Ovary (tissue), 9 donors: ENCODE data around the gene COL27A1. TPM values are rescaled to one million over a fixed set of nuclear protein-coding genes. Genes with fewer than 3 reads are reported as not detected.

Experiments
- DNase-seq, 5 donors: peaks; one replicate each; pipeline ENCODE4 v3.0.0-alpha.2; 2019 to 2020
- H3K27ac ChIP-seq, 2 donors: fragments of 200-600 bp; one replicate each; pipeline versions ENCODE4 v1.5.1 to v1.8.0; 2019 to 2022
- H3K27me3 ChIP-seq: fragments of 200-600 bp; one replicate; pipeline ENCODE4 v1.8.0; 2022
- H3K36me3 ChIP-seq: fragments of 200-600 bp; sonication (generic); one replicate; pipeline ENCODE4 v1.5.1; 2019
- H3K4me1 ChIP-seq: one replicate; pipeline ENCODE4 v1.8.1; 2013; ENCODE audit warnings: mild to moderate bottlenecking, moderate library complexity; ENCODE audit not compliant: insufficient read depth
- H3K4me3 ChIP-seq: fragments of 200-600 bp; sonication (generic); one replicate; pipeline ENCODE4 v1.5.1; 2017
- H3K9me3 ChIP-seq, 2 donors: fragments of 200-600 bp in 1 of 2; sonication (generic) in 1 of 2; one replicate each; pipeline versions ENCODE4 v1.5.1 to v1.8.1; 2013 to 2019; ENCODE audit warnings: mild to moderate bottlenecking in 1 of 2, moderate library complexity in 1 of 2
- EP300 ChIP-seq: sonication (generic); formaldehyde crosslinking; IDR thresholded peaks from one replicate; pipeline ENCODE4 v1.6.1; 2017; ENCODE audit warnings: antibody characterized with exemption
- POLR2A ChIP-seq: fragments of 450-650 bp; IDR thresholded peaks from one replicate; pipeline ENCODE4 v1.6.1; 2017; ENCODE audit warnings: antibody characterized with exemption, mild to moderate bottlenecking, moderate library complexity
- WGBS, 3 donors: extraction: QIAGEN DNeasy Blood & Tissue Kit in 1 of 3; methylation state at CpG; one replicate each; pipeline versions ENCODE4 v1.1.5 to v1.1.7; 2013 to 2017; 5-methylcytosine and 5-hydroxymethylcytosine counted together
- intact Hi-C, 4 donors: fragments of 100-400 bp; cut with DNase I; formaldehyde crosslinking; loops; one replicate each; pipeline versions ENCODE4 v1.11.0 to v1.15.1; 2022 to 2023
- polyA plus RNA-seq, 2 donors: library from polyadenylated mRNA; stranded (reverse); fragments of 200-250 nt in 1 of 2; fragments of 350-450 nt in 1 of 2; fragmentation: Illumina TruSeq in 1 of 2; extraction: RNeasy Lipid Tissue Mini Kit (QIAGEN cat#74804) in 1 of 2; gene quantifications; one replicate each; pipeline ENCODE4 v1.2.3, GENCODE V29; 2013 to 2014
- total RNA-seq, 7 donors: library from RNA; depleted of rRNA in 2 of 7; stranded (reverse); fragments of >200 nt in 2 of 7; fragmentation: NEBNext Ultra II Directional in 3 of 7; extraction: Animal tissue kit (Norgen Biotek cat#: 25700) in 3 of 7; gene quantifications; one replicate each; pipeline versions ENCODE4 v1.1.0 to v1.2.4, GENCODE V29; 2016 to 2023
- TF ChIP-seq, protein P1 (sequence below), 3 donors: fragments of 450-650 bp in 2 of 3; fragments of 200-600 bp in 1 of 3; IDR thresholded peaks; one replicate each; pipeline versions ENCODE4 v1.5.1 to v1.8.0; 2016 to 2022; ENCODE audit warnings: antibody characterized with exemption in 3 of 3, mild to moderate bottlenecking in 1 of 3
- donor health status: DM: no; HTN: no; CAD: no; lungs with moderate emphysema.
- donor health status: DM: no; HTN: no; CAD: no.
- donor health status: Bipolar disorder and iron deficiency.
- donor health status: DM: yes; HTN: yes; CAD: no.
- donor health status: DM: no; HTN: no; CAD: no.
- donor health status: DM: yes; HTN: yes; CAD: no.

The COL27A1 gene
- total and polyA plus RNA-seq, 9 donors = 5.2 to 91.2 (median 16.8) TPM

DNA sequence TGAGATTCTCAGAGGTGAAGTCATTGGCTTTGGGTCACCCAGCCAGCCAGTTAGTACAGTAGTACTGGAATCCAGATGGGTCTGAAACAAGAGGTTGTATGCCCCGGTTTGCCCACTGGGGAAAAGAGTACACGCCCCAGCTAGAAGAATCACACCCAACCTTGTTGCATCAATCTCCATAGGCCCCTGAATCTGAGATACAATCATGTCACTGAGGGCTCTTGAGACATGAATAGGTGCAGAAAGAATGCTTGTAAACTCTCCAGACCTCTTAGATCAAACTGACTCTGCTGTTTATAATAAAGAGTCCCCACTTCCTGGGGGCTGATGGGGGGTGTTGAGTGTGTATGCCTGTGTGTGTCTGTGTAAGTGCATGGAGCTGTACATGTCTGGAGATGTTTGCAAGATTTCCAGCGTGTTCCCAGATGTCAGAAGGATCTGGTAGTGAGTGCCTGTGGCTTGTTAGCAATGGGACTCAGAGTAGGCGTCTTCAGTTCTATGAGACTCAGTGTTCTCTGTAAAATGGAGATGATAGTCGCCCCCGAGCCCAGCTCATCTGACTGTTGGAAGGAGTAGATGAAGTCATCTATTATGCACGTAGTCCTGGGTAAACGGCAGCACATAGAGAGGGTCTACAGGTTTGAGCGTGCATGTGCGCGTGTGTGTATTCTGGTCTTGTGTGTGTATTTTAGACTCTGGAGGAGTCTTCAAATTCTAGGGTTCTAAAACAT lies 48.2 kb downstream of the COL27A1 start:
- H3K27ac ChIP-seq = no peak overlapping the region
- WGBS, 3 donors = 92 to 95% (median 94%) methylated on average over 11 of the region's 11 CpGs
- intact Hi-C loops = no loop called here
- no peak for DNase-seq
- no peaks in the 10 kb centered on the region for H3K27me3 ChIP-seq
- TF ChIP-seq, protein P1, sequence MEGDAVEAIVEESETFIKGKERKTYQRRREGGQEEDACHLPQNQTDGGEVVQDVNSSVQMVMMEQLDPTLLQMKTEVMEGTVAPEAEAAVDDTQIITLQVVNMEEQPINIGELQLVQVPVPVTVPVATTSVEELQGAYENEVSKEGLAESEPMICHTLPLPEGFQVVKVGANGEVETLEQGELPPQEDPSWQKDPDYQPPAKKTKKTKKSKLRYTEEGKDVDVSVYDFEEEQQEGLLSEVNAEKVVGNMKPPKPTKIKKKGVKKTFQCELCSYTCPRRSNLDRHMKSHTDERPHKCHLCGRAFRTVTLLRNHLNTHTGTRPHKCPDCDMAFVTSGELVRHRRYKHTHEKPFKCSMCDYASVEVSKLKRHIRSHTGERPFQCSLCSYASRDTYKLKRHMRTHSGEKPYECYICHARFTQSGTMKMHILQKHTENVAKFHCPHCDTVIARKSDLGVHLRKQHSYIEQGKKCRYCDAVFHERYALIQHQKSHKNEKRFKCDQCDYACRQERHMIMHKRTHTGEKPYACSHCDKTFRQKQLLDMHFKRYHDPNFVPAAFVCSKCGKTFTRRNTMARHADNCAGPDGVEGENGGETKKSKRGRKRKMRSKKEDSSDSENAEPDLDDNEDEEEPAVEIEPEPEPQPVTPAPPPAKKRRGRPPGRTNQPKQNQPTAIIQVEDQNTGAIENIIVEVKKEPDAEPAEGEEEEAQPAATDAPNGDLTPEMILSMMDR (IDR thresholded peaks at IDR 0.05) = no peak
- TF ChIP-seq POLR2A (no peak), EP300 (no peak)
- no peak overlapping the region for H3K4me3 ChIP-seq
- H3K36me3 ChIP-seq = no peaks in the 10 kb centered on the region
- no peaks in the 10 kb centered on the region for H3K9me3 ChIP-seq
- peaks cover 5% of the 10 kb centered on the region for H3K4me1 ChIP-seq

DNA sequence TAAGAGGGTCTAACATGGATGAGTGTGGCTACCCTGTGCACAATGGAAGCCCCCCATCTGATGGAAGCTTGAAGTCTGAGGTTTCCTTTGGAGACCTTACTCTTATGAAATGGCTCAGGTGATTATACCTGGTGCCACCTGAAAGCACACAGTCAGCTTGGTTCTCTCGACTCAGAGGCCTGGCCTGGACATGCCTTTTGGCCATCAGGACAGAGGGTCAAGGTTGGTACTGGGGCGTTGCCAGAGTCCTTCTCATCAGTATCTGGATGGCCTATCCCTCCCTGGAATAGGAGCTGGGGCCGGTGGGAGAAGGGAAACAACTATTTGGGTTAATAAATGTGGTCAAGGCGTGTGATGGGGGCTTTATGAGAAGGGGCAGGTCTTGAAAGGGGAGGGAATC lies 48.9 kb downstream of the COL27A1 start:
- no peak for DNase-seq
- H3K27me3 ChIP-seq = no peaks in the 10 kb centered on the region
- H3K9me3 ChIP-seq = no peaks in the 10 kb centered on the region
- intact Hi-C loops = no loop called here
- WGBS, 3 donors = 77 to 89% (median 83%) methylated on average over 4 of the region's 4 CpGs
- H3K4me1 ChIP-seq = peaks cover 5% of the 10 kb centered on the region
- TF ChIP-seq, protein P1 (IDR thresholded peaks at IDR 0.05) = no peak
- TF ChIP-seq EP300 = no peak
- no peak for TF ChIP-seq POLR2A
- no peak overlapping the region for H3K27ac ChIP-seq
- no peak overlapping the region for H3K4me3 ChIP-seq
- no peaks in the 10 kb centered on the region for H3K36me3 ChIP-seq

DNA sequence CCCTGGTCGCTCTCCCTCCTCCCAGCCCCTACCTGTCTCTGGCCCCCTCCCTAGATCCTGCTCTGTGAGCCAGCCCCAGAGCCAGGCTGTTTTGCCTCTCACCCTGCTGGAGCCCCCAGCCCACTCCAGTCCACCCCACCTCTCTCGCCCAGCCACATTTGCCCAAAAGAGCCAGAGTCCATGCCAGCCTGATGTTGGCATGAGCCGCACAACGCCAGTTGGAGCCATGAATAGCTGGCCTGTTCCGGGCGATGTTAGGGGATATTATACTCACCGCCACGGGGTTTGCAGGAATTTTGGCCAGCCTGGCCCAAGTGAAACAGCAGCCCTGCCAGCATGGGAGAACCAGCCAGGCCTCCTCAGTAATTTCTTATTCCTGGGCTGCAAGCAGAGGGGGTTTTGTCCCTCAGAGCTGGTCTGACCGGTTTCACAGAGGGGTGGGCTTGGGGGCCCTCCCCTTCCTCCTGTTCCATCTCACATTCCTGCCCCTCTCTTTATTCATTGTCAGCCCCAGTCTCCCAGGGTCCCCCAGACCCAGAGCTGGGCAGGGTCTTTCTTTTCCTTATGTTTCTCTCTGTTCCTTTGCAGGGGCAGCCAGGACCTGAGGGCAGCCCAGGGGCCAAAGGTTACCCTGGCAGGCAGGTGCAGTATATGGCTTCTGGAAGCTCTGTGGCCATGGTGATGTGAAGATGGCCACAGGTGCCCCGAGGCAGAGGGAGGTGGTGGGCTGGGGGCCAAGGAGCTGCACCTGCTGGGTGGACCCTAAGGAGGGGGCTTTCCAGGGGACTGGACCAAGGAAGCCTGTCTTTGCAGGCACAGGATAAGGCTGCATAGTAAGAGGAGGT lies 50.1 kb downstream of the COL27A1 start:
- no peak for DNase-seq
- intact Hi-C loops = no loop called here
- Histone ChIP-seq H3K4me1 (peaks cover 5% of the 10 kb centered on the region), H3K9me3 (no peaks in the 10 kb centered on the region), H3K27me3 (no peaks in the 10 kb centered on the region), H3K4me3 (no peak overlapping the region), H3K27ac (no peak overlapping the region), H3K36me3 (no peaks in the 10 kb centered on the region)
- WGBS, 3 donors = 79 to 90% (median 85%) methylated on average over 10 of the region's 10 CpGs
- TF ChIP-seq, protein P1 (IDR thresholded peaks at IDR 0.05) = no peak
- no peak for TF ChIP-seq POLR2A
- no peak for TF ChIP-seq EP300

DNA sequence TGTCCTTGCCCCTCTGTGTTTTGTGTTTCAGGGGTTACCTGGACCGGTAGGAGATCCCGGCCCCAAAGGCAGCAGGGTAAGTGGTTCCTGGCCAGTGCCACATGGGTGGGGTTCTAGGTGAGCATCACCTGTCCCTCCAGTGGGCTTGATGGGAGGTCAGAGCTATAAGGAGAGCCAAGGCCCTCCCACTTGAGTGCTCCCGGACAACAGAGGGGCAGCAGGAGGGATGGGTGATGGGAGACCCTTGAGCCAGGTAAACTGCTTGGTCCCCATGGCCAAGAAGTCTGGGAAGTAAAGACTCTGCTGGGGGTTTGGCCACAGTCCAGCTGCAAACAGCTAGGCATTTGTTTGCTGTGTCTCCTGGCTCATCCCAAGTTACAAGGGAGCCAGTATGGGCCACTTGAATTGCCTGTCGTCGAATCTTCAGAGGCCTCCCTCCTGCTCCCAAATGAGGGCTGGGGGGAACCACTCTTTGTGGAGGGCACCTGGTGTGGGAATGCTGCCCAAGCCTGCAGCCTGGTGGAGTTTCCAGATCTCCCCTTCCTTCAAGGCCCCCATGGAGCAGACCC lies 51.0 kb downstream of the COL27A1 start:
- no peak for TF ChIP-seq EP300
- TF ChIP-seq, protein P1 (IDR thresholded peaks at IDR 0.05) = no peak
- TF ChIP-seq POLR2A = no peak
- no peak overlapping the region for H3K4me3 ChIP-seq
- peaks cover 4% of the 10 kb centered on the region for H3K4me1 ChIP-seq
- 75 to 89% (median 83%) methylated on average over 5 of the region's 5 CpGs for WGBS, 3 donors
- DNase-seq = no peak
- no peaks in the 10 kb centered on the region for H3K27me3 ChIP-seq
- intact Hi-C loops = no loop called here
- H3K9me3 ChIP-seq = no peaks in the 10 kb centered on the region
- no peaks in the 10 kb centered on the region for H3K36me3 ChIP-seq
- H3K27ac ChIP-seq = no peak overlapping the region
